ENCODE results near the gene CUEDC2. TPM values are rescaled to one million over a fixed set of nuclear protein-coding genes. Genes with fewer than 3 reads are reported as not detected.

The CUEDC2 gene
- total RNA-seq, 4 donors from 2014 or later, result 86.4 to 195 (median 131) TPM

GRCh38 chr10:102389894-102390293, 42.5 kb downstream of the CUEDC2 start:
- no peaks in the 10 kb centered on the region for H3K9me3 ChIP-seq
- no peaks in the 10 kb centered on the region for H3K36me3 ChIP-seq
- H3K4me3 ChIP-seq, result no peak overlapping the region
- no peak overlapping the region for H3K27ac ChIP-seq
- DNase-seq (ENCODE audit: low spot score in 2 of 2), result no peak
- H3K4me1 ChIP-seq, result peaks cover 0 to 18% (median 8%) of the 10 kb centered on the region in 4 donors
- TF ChIP-seq CTCF (IDR thresholded peaks at IDR 0.05), result no peak
- TF ChIP-seq POLR2A (IDR thresholded peaks at IDR 0.05), result no peak
- TF ChIP-seq EP300 (IDR thresholded peaks at IDR 0.05), result no peak
- H3K27me3 ChIP-seq, result no peaks in the 10 kb centered on the region
- WGBS, 2 donors, result 85 to 90% methylated on average over 3 of the region's 3 CpGs

- TF ChIP-seq POLR2A (IDR thresholded peaks at IDR 0.05), result no peak
- Histone ChIP-seq H3K27me3 (no peaks in the 10 kb centered on the region), H3K4me3 (no peak overlapping the region), H3K9me3 (no peaks in the 10 kb centered on the region), H3K27ac (no peak overlapping the region), H3K4me1 (peaks cover 0 to 10% (median 3%) of the 10 kb centered on the region in 4 donors), H3K36me3 (peaks cover 0 to 39% (median 8%) of the 10 kb centered on the region in 3 donors)
- DNase-seq (ENCODE audit: low spot score in 2 of 2), result peak in 1 of 2 donors; percentile 33
- 77 to 81% methylated on average over 4 of the region's 4 CpGs for WGBS, 2 donors
These were observed 47.6 kb downstream of the CUEDC2 start for GRCh38 chr10:102384606-102385429.

GRCh38 chr10:102384053-102384452, 48.3 kb downstream of the CUEDC2 start:
- no peak overlapping the region for H3K27ac ChIP-seq
- no peak for TF ChIP-seq EP300 (IDR thresholded peaks at IDR 0.05)
- TF ChIP-seq CTCF (IDR thresholded peaks at IDR 0.05), result no peak
- TF ChIP-seq POLR2A (IDR thresholded peaks at IDR 0.05), result no peak
- no peak for DNase-seq (ENCODE audit: low spot score in 2 of 2)
- H3K4me3 ChIP-seq, result no peak overlapping the region
- H3K4me1 ChIP-seq, result peaks cover 0 to 10% (median 3%) of the 10 kb centered on the region in 4 donors
- no peaks in the 10 kb centered on the region for H3K27me3 ChIP-seq
- no peaks in the 10 kb centered on the region for H3K9me3 ChIP-seq
- H3K36me3 ChIP-seq, result peaks cover 0 to 47% (median 16%) of the 10 kb centered on the region in 3 donors
- 44 to 45% methylated on average over 6 of the region's 6 CpGs for WGBS, 2 donors

DNA sequence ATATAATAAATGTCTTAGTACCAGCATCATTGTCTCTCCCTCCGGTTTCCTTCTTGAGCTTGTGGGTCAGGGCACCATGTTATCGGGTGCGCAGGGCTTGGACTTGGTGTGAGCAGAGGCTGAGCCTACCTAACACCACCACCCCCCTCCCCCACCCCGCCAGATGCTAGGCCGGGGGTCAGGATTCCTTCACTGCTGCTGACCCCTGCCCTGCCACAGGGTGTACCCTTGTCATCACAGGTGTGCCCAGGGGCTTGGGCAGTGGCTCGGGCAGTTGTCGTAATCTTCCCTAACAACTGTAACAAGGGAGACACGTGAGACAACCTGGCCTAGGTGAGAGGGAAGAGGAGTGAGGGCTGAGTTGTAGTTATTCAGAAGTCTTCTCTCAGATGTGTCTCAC, 49.5 kb downstream of the CUEDC2 start:
- Histone ChIP-seq H3K27me3 (no peaks in the 10 kb centered on the region), H3K36me3 (peaks cover 0 to 58% (median 19%) of the 10 kb centered on the region in 3 donors), H3K27ac (no peak overlapping the region), H3K9me3 (no peaks in the 10 kb centered on the region), H3K4me1 (peaks cover 0 to 10% (median 3%) of the 10 kb centered on the region in 4 donors), H3K4me3 (no peak overlapping the region)
- WGBS, 2 donors, result 91 to 92% methylated on average over 6 to 8 of the region's 8 CpGs
- no peak for DNase-seq (ENCODE audit: low spot score in 2 of 2)
- TF ChIP-seq EP300 (IDR thresholded peaks at IDR 0.05), result no peak
- TF ChIP-seq CTCF (IDR thresholded peaks at IDR 0.05), result no peak

DNA sequence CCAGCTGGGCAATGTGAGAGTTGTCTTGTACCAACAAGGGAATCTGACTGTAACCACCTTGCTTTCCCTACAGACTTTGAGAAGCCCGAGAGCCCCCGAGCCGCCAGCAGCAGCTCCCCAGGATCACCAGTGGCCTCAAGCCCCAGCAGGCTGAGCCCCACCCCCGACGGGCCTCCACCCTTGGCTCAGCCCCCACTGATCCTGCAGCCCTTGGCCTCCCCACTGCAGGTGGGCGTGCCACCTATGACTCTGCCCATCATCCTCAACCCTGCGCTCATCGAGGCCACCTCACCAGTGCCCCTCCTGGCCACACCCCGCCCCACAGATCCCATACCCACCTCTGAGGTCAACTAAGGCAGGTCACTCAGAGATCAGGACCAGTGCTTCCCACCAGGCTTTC, 50.4 kb downstream of the CUEDC2 start:
- no peaks in the 10 kb centered on the region for H3K9me3 ChIP-seq
- H3K27ac ChIP-seq, result no peak overlapping the region
- peaks cover 0 to 67% (median 25%) of the 10 kb centered on the region in 3 donors for H3K36me3 ChIP-seq
- TF ChIP-seq EP300 (IDR thresholded peaks at IDR 0.05) (no peak), POLR2A (IDR thresholded peaks at IDR 0.05) (no peak), CTCF (IDR thresholded peaks at IDR 0.05) (no peak)
- no peak overlapping the region for H3K4me3 ChIP-seq
- no peak for DNase-seq (ENCODE audit: low spot score in 2 of 2)
- peaks cover 0 to 10% (median 3%) of the 10 kb centered on the region in 4 donors for H3K4me1 ChIP-seq
- 89 to 90% methylated on average over 7 to 9 of the region's 9 CpGs for WGBS, 2 donors
- H3K27me3 ChIP-seq, result no peaks in the 10 kb centered on the region

Measured in tibial nerve (tissue), 4 donors.